Urothelium cell line (cell line): ENCODE data around the gene CARM1.

ENCODE experiments used
- DNase-seq: peaks from one replicate; pipeline ENCODE4 v3.0.0; 2011; ENCODE audit warnings: low spot score, mixed read lengths
- FAIRE-seq: peaks from 2 replicates; lab custom pipeline; 2011; peaks lifted over from hg19 to GRCh38; lab: Jason Lieb, UNC

Gene CARM1

GRCh38 chr19:10899151-10899653, 27.8 kb downstream of the CARM1 start:
- DNase-seq (no peak), FAIRE-seq (no peak)

- DNase-seq (no peak), FAIRE-seq (no peak)
Observed at GRCh38 chr19:10907925-10908324, 36.6 kb downstream of the CARM1 start.

GRCh38 chr19:10908380-10908960, 37.1 kb downstream of the CARM1 start:
- DNase-seq (no peak), FAIRE-seq (no peak)

GRCh38 chr19:10911579-10912363, 40.4 kb downstream of the CARM1 start:
- DNase-seq = no peak
- no peak for FAIRE-seq

GRCh38 chr19:10912619-10913018, 41.3 kb downstream of the CARM1 start:
- no peak for DNase-seq
- FAIRE-seq = no peak

GRCh38 chr19:10913716-10914340, 42.5 kb downstream of the CARM1 start:
- DNase-seq (no peak), FAIRE-seq (no peak)

- no peak for FAIRE-seq
- DNase-seq = no peak
Observed at GRCh38 chr19:10915130-10916091, 44.1 kb downstream of the CARM1 start.

- FAIRE-seq (no peak), DNase-seq (no peak)
Observed at GRCh38 chr19:10916602-10917001, 45.2 kb downstream of the CARM1 start.

- FAIRE-seq = no peak
- no peak for DNase-seq
Observed at GRCh38 chr19:10918359-10918758, 47.0 kb downstream of the CARM1 start.

- FAIRE-seq (no peak), DNase-seq (no peak)
Observed at GRCh38 chr19:10919352-10920287, 48.3 kb downstream of the CARM1 start.

- no peak for FAIRE-seq
- no peak for DNase-seq
Observed at GRCh38 chr19:10920288-10920655, 48.9 kb downstream of the CARM1 start.

- FAIRE-seq = no peak
- DNase-seq = no peak
Observed at GRCh38 chr19:10920781-10921180, 49.4 kb downstream of the CARM1 start.

- FAIRE-seq (no peak), DNase-seq (no peak)
Observed at GRCh38 chr19:10921199-10921909, 50.0 kb downstream of the CARM1 start.

GRCh38 chr19:10921910-10922637, 50.7 kb downstream of the CARM1 start:
- FAIRE-seq (no peak), DNase-seq (no peak)

GRCh38 chr19:10922638-10923014, 51.3 kb downstream of the CARM1 start:
- FAIRE-seq (no peak), DNase-seq (no peak)

- DNase-seq (no peak), FAIRE-seq (no peak)
Observed at GRCh38 chr19:10923260-10924112, 52.1 kb downstream of the CARM1 start.

- DNase-seq = no peak
Observed at GRCh38 chr19:10924597-10924996, 53.2 kb downstream of the CARM1 start.

More at GRCh38 chr19:10924597-10924996, 53.2 kb downstream of the CARM1 start:
- FAIRE-seq = no peak
